HG03039 (cell line): ENCODE results near the gene ART4.

Experiments used
- ATAC-seq: cut with Tn5 transposase; IDR thresholded peaks from one replicate; pipeline ENCODE4 v1.9.1; 2021; ENCODE audit warnings: mild to moderate bottlenecking, moderate library complexity; ENCODE audit not compliant: unreplicated experiment

Gene ART4

DNA sequence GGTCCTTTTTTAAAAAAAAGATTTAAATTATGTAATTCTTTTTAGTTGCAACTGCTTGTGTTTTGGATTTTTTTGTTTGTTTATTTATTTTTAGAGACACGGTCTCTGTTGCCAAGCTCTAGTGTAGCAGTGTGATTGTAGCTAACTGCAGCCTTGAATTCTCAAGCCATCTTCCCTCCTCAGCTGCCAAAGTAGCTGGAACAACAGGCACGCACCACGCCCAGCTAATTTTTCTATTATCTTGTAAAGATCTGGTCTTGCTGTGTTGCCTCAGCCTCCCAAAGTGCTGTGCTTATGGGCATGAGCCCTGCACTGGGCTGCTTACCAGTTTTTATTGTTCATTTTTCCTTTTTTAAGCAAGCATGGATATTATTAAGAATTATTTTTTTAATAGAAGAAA is 10.6 kb upstream of the ART4 start:
- ATAC-seq: no peak

GRCh38 chr12:14852880-14853279 is 9.6 kb upstream of the ART4 start:
- no peak for ATAC-seq

DNA sequence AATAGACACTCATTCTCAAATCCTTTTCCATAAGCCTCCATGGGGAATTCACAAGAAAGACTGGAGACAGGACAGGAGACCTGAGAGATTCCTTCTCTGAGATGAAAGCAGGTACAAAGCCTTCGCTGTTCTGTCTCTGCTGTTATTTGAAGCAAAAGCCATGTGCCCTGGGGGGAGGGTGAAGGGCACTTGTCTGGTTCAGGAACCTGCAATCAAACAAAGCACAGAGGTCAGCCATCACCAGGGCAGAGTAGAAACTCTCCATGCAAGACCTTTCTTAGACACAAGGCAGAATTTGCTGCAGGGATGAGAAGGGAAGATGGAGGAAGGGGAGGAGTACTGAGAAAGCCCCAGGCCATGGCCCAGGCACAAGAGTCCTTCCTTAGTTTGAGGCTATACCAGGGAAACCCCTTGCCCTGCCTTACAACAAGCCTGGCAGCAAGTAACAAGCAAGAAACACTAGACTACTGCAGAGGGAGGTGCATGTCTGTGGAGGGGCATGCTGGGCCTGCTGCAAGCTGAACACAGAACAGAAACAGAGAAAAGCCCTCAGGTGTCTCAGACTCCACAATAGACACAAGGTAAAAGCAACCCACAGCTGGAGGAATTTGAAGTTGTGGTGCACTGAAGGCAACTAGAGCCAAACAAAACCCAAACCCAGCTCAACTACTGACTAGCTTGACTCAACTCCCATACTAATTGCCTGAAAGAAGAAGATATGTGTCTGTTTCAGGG is 7.8 kb upstream of the ART4 start:
- peak; percentile 78 for ATAC-seq

- no peak for ATAC-seq
Observed at GRCh38 chr12:14849661-14850060, 6.3 kb upstream of the ART4 start.

GRCh38 chr12:14846876-14847580 is 3.7 kb upstream of the ART4 start:
- ATAC-seq: no peak

DNA sequence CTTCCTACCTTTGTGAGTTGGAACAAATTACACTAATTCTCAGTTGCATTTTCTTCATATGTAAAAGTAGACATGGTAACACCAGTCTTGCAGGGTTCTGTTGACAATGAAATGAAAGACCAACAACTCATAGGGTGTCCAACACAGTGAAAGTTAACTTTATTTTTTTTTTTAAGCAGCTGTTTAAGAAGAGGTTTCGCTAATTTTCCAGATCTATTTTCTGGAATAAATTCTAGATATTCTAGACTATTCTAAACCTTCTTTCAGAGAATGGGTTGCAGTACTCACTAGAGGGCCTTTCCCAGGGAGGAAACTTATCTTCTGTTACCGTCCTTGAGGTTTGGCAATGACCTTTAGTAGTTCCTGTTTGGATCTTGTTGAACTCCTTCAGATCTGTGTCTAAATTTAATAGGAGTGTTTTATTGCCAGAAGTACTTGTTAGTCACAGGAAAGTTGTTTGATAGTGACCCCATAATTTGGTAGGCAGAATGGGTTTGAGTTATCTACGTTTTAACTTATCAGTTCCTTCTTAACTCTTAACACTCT is 2.8 kb upstream of the ART4 start:
- no peak for ATAC-seq

- no peak for ATAC-seq
Observed at GRCh38 chr12:14845350-14845750, 2.0 kb upstream of the ART4 start.

DNA sequence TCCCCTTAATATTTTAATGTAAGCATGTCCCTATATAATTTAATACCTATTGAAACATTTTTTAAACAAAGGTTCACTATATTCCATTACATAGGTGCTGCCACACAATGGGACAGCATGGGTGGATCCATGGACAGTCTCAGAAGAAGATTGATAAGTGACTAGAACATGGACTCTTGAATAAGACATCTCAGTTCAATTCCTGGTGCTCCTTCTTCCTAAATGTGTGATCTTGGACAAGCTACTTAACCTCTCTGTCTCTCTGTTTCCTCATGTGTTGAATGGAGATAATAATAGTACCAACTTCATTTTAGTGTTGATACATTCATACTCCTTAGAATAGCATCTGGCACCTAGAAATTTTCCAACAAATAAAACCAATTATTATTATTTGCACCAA is 1.1 kb upstream of the ART4 start:
- ATAC-seq: no peak

GRCh38 chr12:14842315-14842714 is 1.0 kb downstream of the ART4 start:
- ATAC-seq: no peak

DNA sequence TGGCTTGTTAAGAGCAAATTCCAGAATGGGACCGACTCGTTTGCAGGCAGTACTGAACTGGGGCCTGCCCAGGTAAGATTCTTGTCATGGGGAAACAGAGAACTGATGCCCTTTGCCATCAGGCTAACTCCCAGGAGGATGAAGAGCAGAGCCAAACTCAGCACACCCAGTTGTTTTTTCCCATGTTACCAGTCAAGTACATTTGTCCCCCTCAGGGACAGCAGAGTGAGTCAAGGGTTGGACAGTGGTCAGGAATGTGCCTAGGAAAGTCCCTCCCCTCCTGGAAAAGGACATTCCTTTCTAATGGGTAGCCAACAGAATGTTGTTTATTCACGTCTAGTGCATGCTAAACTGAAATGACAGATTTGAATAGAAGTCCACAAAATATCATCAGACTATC is 1.6 kb downstream of the ART4 start:
- ATAC-seq: no peak

- ATAC-seq: no peak
Observed at GRCh38 chr12:14840616-14841015, 2.7 kb downstream of the ART4 start.

DNA sequence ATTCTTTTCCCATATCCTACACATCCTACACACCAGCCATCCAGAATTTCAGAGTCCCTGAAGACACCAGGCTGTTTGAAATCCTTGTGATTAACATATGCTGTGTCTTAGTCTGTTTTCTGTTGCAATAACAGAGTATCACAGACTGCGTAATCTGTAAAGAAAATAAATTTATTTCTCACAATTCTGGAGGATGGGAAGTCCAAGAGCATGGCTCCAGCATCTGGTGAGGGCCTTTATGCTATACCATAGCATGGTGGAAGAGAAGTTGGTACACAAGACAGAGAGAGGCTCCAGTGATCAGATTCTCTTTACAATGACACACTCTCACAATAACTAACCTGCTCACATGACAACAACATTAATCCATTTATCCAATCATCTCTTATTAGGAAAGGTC is 4.1 kb downstream of the ART4 start:
- ATAC-seq: no peak

GRCh38 chr12:14836336-14837210 is 6.8 kb downstream of the ART4 start:
- no peak for ATAC-seq

DNA sequence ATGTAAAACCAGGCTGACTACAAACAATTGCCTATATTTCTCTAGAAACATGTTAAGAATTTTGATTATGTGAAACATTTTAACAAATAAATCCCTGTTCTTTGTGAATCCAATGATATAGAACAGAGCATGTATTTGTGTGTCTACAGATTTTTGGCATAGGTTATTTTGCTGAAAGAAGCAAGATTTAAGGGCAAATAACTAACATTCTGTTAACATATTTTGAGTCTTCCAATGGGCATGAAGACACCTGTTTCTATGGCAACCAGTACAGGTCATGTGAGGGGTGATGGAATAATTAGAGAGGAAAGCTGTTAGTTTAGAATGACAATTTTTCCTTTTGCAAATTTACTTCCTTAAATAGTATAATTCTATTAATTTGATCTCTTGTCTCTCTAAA is 8.8 kb downstream of the ART4 start:
- no peak for ATAC-seq

GRCh38 chr12:14833952-14834351 is 9.4 kb downstream of the ART4 start:
- ATAC-seq: no peak

GRCh38 chr12:14833336-14833735 is 10.0 kb downstream of the ART4 start:
- ATAC-seq: no peak

- ATAC-seq: no peak
Observed at GRCh38 chr12:14828892-14829291, 14.4 kb downstream of the ART4 start.

- ATAC-seq: no peak
Observed at GRCh38 chr12:14827043-14827442, 16.3 kb downstream of the ART4 start.

DNA sequence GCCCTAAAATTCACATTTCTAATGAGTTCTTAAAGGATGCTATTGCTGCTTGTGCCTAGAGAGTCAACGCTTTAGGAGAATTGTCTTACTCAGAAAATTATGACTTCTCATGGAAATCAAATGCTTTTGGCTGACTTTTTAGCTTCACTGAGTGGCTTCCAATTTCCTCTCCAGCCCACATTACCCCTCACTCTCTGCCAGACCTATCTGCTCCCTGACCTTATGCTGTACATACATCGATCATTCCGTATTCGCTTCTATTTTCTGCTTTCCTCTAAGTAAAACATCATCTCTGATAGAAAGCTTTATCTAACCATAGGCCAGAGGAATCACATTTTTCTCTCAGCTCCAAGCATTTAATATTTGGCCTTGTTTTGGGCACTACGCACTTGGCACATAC is 16.8 kb downstream of the ART4 start:
- ATAC-seq: no peak

GRCh38 chr12:14825256-14825655 is 18.1 kb downstream of the ART4 start:
- ATAC-seq: no peak

DNA sequence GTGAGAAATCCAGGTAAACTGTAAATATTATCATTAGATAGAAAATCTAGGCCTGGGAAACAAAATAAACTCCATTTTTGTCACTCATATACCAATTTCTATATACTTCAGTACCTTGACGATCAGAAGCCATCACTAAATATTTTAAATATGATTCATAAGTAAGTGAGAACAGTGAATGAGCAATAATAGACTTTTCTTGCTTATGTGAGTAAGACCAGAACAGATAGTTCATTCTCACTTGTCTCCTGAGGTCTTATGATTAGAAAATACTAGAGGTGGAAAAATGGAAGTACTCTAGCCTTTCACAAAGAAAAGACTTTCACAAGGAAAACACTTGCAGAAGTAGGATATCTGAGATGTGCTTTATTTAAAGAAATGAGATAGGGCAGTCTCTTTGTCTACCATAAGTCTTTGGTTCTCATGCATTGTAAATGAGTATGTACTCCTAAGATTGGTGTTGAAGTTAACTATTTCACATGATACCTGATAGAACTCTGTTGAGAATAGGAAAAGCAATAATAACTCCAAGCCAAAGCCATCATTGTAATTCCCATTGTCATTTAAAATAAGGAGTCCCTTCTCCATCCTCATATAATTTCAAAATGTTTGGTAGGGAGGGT is 19.2 kb downstream of the ART4 start:
- ATAC-seq: no peak
